WTC11 (cell line): ENCODE data around the gene ITGAE. TPM values are rescaled to one million over a fixed set of nuclear protein-coding genes. Genes with fewer than 3 reads are reported as not detected.

Experiments
- ATAC-seq: fragments of 200-7000 bp; cut with Tn5 transposase; 2 replicates; pipeline ENCODE4 v1.10.0; 2021; ENCODE audit warnings: mild to moderate bottlenecking, moderate library complexity
- CTCF ChIA-PET: fragments of 300-600 bp; sonication (Branson Sonifier 250); formaldehyde crosslinking; loops from one replicate; lab custom pipeline; 2021; ENCODE audit warnings: antibody characterized with exemption; lab: Charles Lee
- POLR2A ChIA-PET: fragments of 350-600 bp; sonication (Branson Sonifier 250); formaldehyde crosslinking; loops from one replicate; lab custom pipeline; 2021; ENCODE audit warnings: antibody characterized with exemption; lab: Charles Lee
- DNase-seq: peaks from one replicate; pipeline ENCODE4 v3.0.0; 2021; ENCODE audit warnings: low spot score
- H3K27ac Mint-ChIP-seq: 2 replicates; pipeline ENCODE4 v1.8.0; 2021; ENCODE audit warnings: mixed read lengths
- H3K27me3 Mint-ChIP-seq: 2 replicates; pipeline ENCODE4 v1.8.0; 2021; ENCODE audit warnings: low read depth, mild to moderate bottlenecking, moderate library complexity, mixed read lengths
- H3K36me3 Mint-ChIP-seq: 2 replicates; pipeline ENCODE4 v1.8.0; 2021; ENCODE audit warnings: mixed read lengths
- H3K4me1 Mint-ChIP-seq: 2 replicates; pipeline ENCODE4 v1.8.0; 2022; ENCODE audit warnings: mixed read lengths
- H3K4me3 Mint-ChIP-seq: 2 replicates; pipeline ENCODE4 v1.8.0; 2021; ENCODE audit warnings: mild to moderate bottlenecking, moderate library complexity, mixed read lengths
- H3K9me3 Mint-ChIP-seq: 2 replicates; pipeline ENCODE4 v1.8.0; 2021; ENCODE audit warnings: mixed read lengths
- ARID4B ChIP-seq: sonication (generic); formaldehyde crosslinking; IDR thresholded peaks from 2 replicates; pipeline ENCODE4 v1.8.0; 2023; ENCODE audit warnings: missing genetic modification reagents, mild to moderate bottlenecking, borderline replicate concordance
- ATF2 ChIP-seq: sonication (generic); formaldehyde crosslinking; IDR thresholded peaks from 2 replicates; pipeline ENCODE4 v1.8.1; 2022; ENCODE audit warnings: low read depth, missing genetic modification reagents, borderline replicate concordance
- ATF3 ChIP-seq: sonication (generic); formaldehyde crosslinking; conservative IDR thresholded peaks from 2 replicates; pipeline ENCODE4 v1.8.1; 2022; ENCODE audit warnings: mild to moderate bottlenecking, missing genetic modification reagents
- CREM ChIP-seq: sonication (generic); formaldehyde crosslinking; IDR thresholded peaks from 2 replicates; pipeline ENCODE4 v1.8.1; 2022; ENCODE audit warnings: mild to moderate bottlenecking, missing genetic modification reagents, moderate library complexity
- CTCF ChIP-seq: fragments of 200-600 bp; IDR thresholded peaks from 2 replicates; pipeline ENCODE4 v1.8.0; 2022; ENCODE audit warnings: antibody characterized with exemption
- E2F5 ChIP-seq: sonication (generic); formaldehyde crosslinking; IDR thresholded peaks from 2 replicates; pipeline ENCODE4 v1.8.1; 2022; ENCODE audit warnings: mild to moderate bottlenecking, moderate library complexity, missing genetic modification reagents
- ELF4 ChIP-seq: sonication (generic); formaldehyde crosslinking; IDR thresholded peaks from 2 replicates; pipeline ENCODE4 v1.8.1; 2022; ENCODE audit warnings: low read depth, mild to moderate bottlenecking, moderate library complexity, missing genetic modification reagents
- EMX1 ChIP-seq: fragments of 250-450 bp; sonication (Bioruptor Pico); IDR thresholded peaks from 2 replicates; pipeline ENCODE4 v1.8.0; 2021; ENCODE audit warnings: mild to moderate bottlenecking
- ERG ChIP-seq: fragments of 250-450 bp; sonication (Bioruptor Pico); IDR thresholded peaks from 2 replicates; pipeline ENCODE4 v1.8.0; 2021; ENCODE audit warnings: mild to moderate bottlenecking
- ETV6 ChIP-seq: sonication (generic); formaldehyde crosslinking; IDR thresholded peaks from 2 replicates; pipeline ENCODE4 v1.8.1; 2022; ENCODE audit warnings: mild to moderate bottlenecking, missing genetic modification reagents
- FOXJ3 ChIP-seq: sonication (generic); formaldehyde crosslinking; IDR thresholded peaks from 2 replicates; pipeline ENCODE4 v1.9.0; 2021; ENCODE audit warnings: missing genetic modification reagents, mild to moderate bottlenecking, borderline replicate concordance
- FOXP4 ChIP-seq: sonication (generic); formaldehyde crosslinking; IDR thresholded peaks from 2 replicates; pipeline ENCODE4 v1.8.0; 2022; ENCODE audit warnings: mild to moderate bottlenecking, missing genetic modification reagents
- RELA ChIP-seq: sonication (generic); formaldehyde crosslinking; IDR thresholded peaks from 2 replicates; pipeline ENCODE4 v1.8.1; 2022; ENCODE audit warnings: missing genetic modification reagents, mild to moderate bottlenecking, borderline replicate concordance
- RORB ChIP-seq: fragments of 250-450 bp; sonication (Bioruptor Pico); IDR thresholded peaks from 2 replicates; pipeline ENCODE4 v1.9.0; 2021; ENCODE audit warnings: mild to moderate bottlenecking
- SMAD4 ChIP-seq: sonication (generic); formaldehyde crosslinking; IDR thresholded peaks from 2 replicates; pipeline ENCODE4 v1.8.0; 2022; ENCODE audit warnings: mild to moderate bottlenecking, missing genetic modification reagents
- TEAD1 ChIP-seq: sonication (generic); formaldehyde crosslinking; IDR thresholded peaks from 2 replicates; pipeline ENCODE4 v1.8.0; 2022; ENCODE audit warnings: mild to moderate bottlenecking, missing genetic modification reagents
- ZBTB21 ChIP-seq: sonication (generic); formaldehyde crosslinking; IDR thresholded peaks from 2 replicates; pipeline ENCODE4 v1.8.1; 2023; ENCODE audit warnings: mild to moderate bottlenecking, missing genetic modification reagents, borderline replicate concordance
- ZNF512 ChIP-seq: sonication (generic); formaldehyde crosslinking; IDR thresholded peaks from 2 replicates; pipeline ENCODE4 v1.8.1; 2022; ENCODE audit warnings: missing genetic modification reagents, borderline replicate concordance
- total RNA-seq: library from RNA; stranded (reverse); gene quantifications from 3 replicates; pipeline ENCODE4 v1.2.3, GENCODE V29; 2021

ITGAE gene
- total RNA-seq, 1 experiment from 2014 or later = 19.5 TPM

GRCh38 chr17:3683054-3683511 lies 117.9 kb downstream of the ITGAE start:
- TF ChIP-seq CREM = no peak
- peak; percentile 44; the same call in 1 of the 2 replicates for TF ChIP-seq TEAD1 (CRISPR knock-in tag)
- peak; percentile 98 for TF ChIP-seq CTCF
- no peak for TF ChIP-seq E2F5
- TF ChIP-seq SMAD4 (CRISPR knock-in tag) = no peak
- TF ChIP-seq RELA (CRISPR knock-in tag) = no peak
- TF ChIP-seq ERG = no peak
- no peak for TF ChIP-seq ZNF512
- TF ChIP-seq ETV6 (CRISPR knock-in tag) = no peak
- peak; percentile 52; the same call in 1 of the 2 replicates for TF ChIP-seq ARID4B (CRISPR knock-in tag)
- TF ChIP-seq EMX1 = no peak
- POLR2A ChIA-PET = no interaction called here
- H3K9me3 Mint-ChIP-seq = no peaks in the 10 kb centered on the region
- no peaks in the 10 kb centered on the region for H3K36me3 Mint-ChIP-seq
- H3K4me3 Mint-ChIP-seq = no peak overlapping the region
- CTCF ChIA-PET = interaction anchor here (0.5 to 2.7 kb wide), 54 partner anchors 8 to 1135 kb away, joined by 3 to 85 read pairs (median 5); partner anchors contain the start of genes CAMKK1, CTNS, EMC6 and HASPIN
- H3K4me1 Mint-ChIP-seq = 0 out of 2 replicates have a peak, but pooled peaks cover 5% of the 10 kb centered on the region
- ATAC-seq (peak; percentile 85), DNase-seq (peak; percentile 64)
- H3K27me3 Mint-ChIP-seq = no peaks in the 10 kb centered on the region; the same call in none of the 2 replicates
- H3K27ac Mint-ChIP-seq = no peak overlapping the region

- Mint-ChIP-seq H3K27me3 (no peaks in the 10 kb centered on the region; the same call in none of the 2 replicates), H3K4me3 (no peak overlapping the region), H3K4me1 (peaks cover 7% of the 10 kb centered on the region), H3K9me3 (no peaks in the 10 kb centered on the region), H3K36me3 (no peaks in the 10 kb centered on the region), H3K27ac (no peak overlapping the region)
- DNase-seq = no peak
- CTCF ChIA-PET = interaction anchor here (0.7 to 2.7 kb wide), 19 partner anchors 9 to 211 kb away, joined by 3 to 85 read pairs (median 10); partner anchors contain the start of genes CAMKK1, EMC6, HASPIN and P2RX5
- POLR2A ChIA-PET = no interaction called here
- ATAC-seq = no peak
- TF ChIP-seq ATF2 (no peak), ATF3 (CRISPR knock-in tag) (no peak), ELF4 (CRISPR knock-in tag) (no peak), FOXP4 (CRISPR knock-in tag) (no peak), FOXJ3 (no peak), EMX1 (no peak), ZBTB21 (CRISPR knock-in tag) (no peak), RORB (CRISPR knock-in tag) (no peak)
Observed at GRCh38 chr17:3682033-3682432, 119.0 kb downstream of the ITGAE start.
